ENCODE measurements around the gene TAS1R3. TPM values are rescaled to one million over a fixed set of nuclear protein-coding genes. Genes with fewer than 3 reads are reported as not detected.
"Not testable (repeated sequence)": the region's sequence is repeated elsewhere in the genome, so short reads cannot be mapped to it uniquely, and the experiment has no call there.

Gene TAS1R3
- total RNA-seq, 1 donor from 2014 or later, result 0.19 TPM

GRCh38 chr1:1307923-1308755, 22.9 kb upstream of the TAS1R3 start, which contains the start of the genes ACAP3 and PUSL1:
Gene ACAP3 (minus strand): TSS chr1:1307930. CDS start chr1:1307815, 115 bp downstream.
Gene PUSL1 (plus strand): TSS chr1:1308597. CDS start chr1:1308644, 47 bp downstream.
- peak; percentile 96 for DNase-seq (ENCODE audit: low spot score)

GRCh38 chr1:1308756-1309250, 22.3 kb upstream of the TAS1R3 start:
- DNase-seq (ENCODE audit: low spot score), result no peak

GRCh38 chr1:1309251-1310108, 21.6 kb upstream of the TAS1R3 start:
- no peak for DNase-seq (ENCODE audit: low spot score)

GRCh38 chr1:1310109-1310385, 21.0 kb upstream of the TAS1R3 start:
- DNase-seq (ENCODE audit: low spot score), result no peak

GRCh38 chr1:1310476-1311053, 20.5 kb upstream of the TAS1R3 start:
- DNase-seq (ENCODE audit: low spot score), result no peak

GRCh38 chr1:1311107-1312104, 19.7 kb upstream of the TAS1R3 start:
- no peak for DNase-seq (ENCODE audit: low spot score)

- DNase-seq (ENCODE audit: low spot score), result no peak
Measured at GRCh38 chr1:1312450-1313314, 18.4 kb upstream of the TAS1R3 start.

- no peak for DNase-seq (ENCODE audit: low spot score)
Measured at GRCh38 chr1:1313500-1314236, 17.4 kb upstream of the TAS1R3 start.

GRCh38 chr1:1314237-1314586, 16.9 kb upstream of the TAS1R3 start:
- no peak for DNase-seq (ENCODE audit: low spot score)

GRCh38 chr1:1314678-1315335, 16.3 kb upstream of the TAS1R3 start:
- DNase-seq (ENCODE audit: low spot score), result no peak

- no peak for DNase-seq (ENCODE audit: low spot score)
Measured at GRCh38 chr1:1315435-1315954, 15.6 kb upstream of the TAS1R3 start.

- DNase-seq (ENCODE audit: low spot score), result not testable (repeated sequence)
Measured at GRCh38 chr1:1316199-1316598, 14.9 kb upstream of the TAS1R3 start.

GRCh38 chr1:1317420-1317819, 13.7 kb upstream of the TAS1R3 start:
- no peak for DNase-seq (ENCODE audit: low spot score)

- no peak for DNase-seq (ENCODE audit: low spot score)
Measured at GRCh38 chr1:1318131-1318652, 12.9 kb upstream of the TAS1R3 start.

- DNase-seq (ENCODE audit: low spot score), result no peak
Measured at GRCh38 chr1:1318777-1319645, 12.1 kb upstream of the TAS1R3 start.

- DNase-seq (ENCODE audit: low spot score), result no peak
Measured at GRCh38 chr1:1319646-1319941, 11.5 kb upstream of the TAS1R3 start.

Data from mesenteric fat pad (tissue), 1 donor.